GM18520 (cell line): Measurements from ENCODE around the gene TENM3.

Experiments used
- ATAC-seq: cut with Tn5 transposase; IDR thresholded peaks from one replicate; pipeline ENCODE4 v1.9.1; 2021; ENCODE audit not compliant: unreplicated experiment

The TENM3 gene

GRCh38 chr4:182549356-182549755, 306.2 kb downstream of the TENM3 start:
- no peak for ATAC-seq

- ATAC-seq = no peak
Measured at GRCh38 chr4:182552948-182553347, 309.7 kb downstream of the TENM3 start.

- no peak for ATAC-seq
Measured at GRCh38 chr4:182553653-182554052, 310.5 kb downstream of the TENM3 start.

GRCh38 chr4:182554736-182555135, 311.5 kb downstream of the TENM3 start:
- ATAC-seq = no peak

- ATAC-seq = no peak
Measured at GRCh38 chr4:182555997-182556418, 312.8 kb downstream of the TENM3 start.

GRCh38 chr4:182556580-182556979, 313.4 kb downstream of the TENM3 start:
- ATAC-seq = no peak

- ATAC-seq = no peak
Measured at GRCh38 chr4:182560358-182560757, 317.2 kb downstream of the TENM3 start.

- ATAC-seq = no peak
Measured at GRCh38 chr4:182562350-182562749, 319.1 kb downstream of the TENM3 start.

GRCh38 chr4:182564724-182565369, 321.6 kb downstream of the TENM3 start:
- ATAC-seq = no peak

- ATAC-seq = no peak
Measured at GRCh38 chr4:182567119-182567518, 323.9 kb downstream of the TENM3 start.

- no peak for ATAC-seq
Measured at GRCh38 chr4:182569561-182569960, 326.4 kb downstream of the TENM3 start.

- ATAC-seq = no peak
Measured at GRCh38 chr4:182574706-182575105, 331.5 kb downstream of the TENM3 start.

- ATAC-seq = no peak
Measured at GRCh38 chr4:182575225-182575624, 332.0 kb downstream of the TENM3 start.

- ATAC-seq = no peak
Measured at GRCh38 chr4:182576601-182577289, 333.5 kb downstream of the TENM3 start.

- no peak for ATAC-seq
Measured at GRCh38 chr4:182577411-182577810, 334.2 kb downstream of the TENM3 start.

GRCh38 chr4:182578402-182578801, 335.2 kb downstream of the TENM3 start:
- ATAC-seq = no peak

- no peak for ATAC-seq
Measured at GRCh38 chr4:182582245-182582644, 339.0 kb downstream of the TENM3 start.

- no peak for ATAC-seq
Measured at GRCh38 chr4:182583703-182584415, 340.7 kb downstream of the TENM3 start.

GRCh38 chr4:182585321-182585720, 342.1 kb downstream of the TENM3 start:
- ATAC-seq = no peak

GRCh38 chr4:182589100-182589499, 345.9 kb downstream of the TENM3 start:
- no peak for ATAC-seq

- no peak for ATAC-seq
Measured at GRCh38 chr4:182593402-182593801, 350.2 kb downstream of the TENM3 start.

- no peak for ATAC-seq
Measured at GRCh38 chr4:182593864-182594263, 350.7 kb downstream of the TENM3 start.
